ENCODE data around the gene CELA1.

CELA1 gene

GRCh38 chr12:51374856-51375255 lies 28.4 kb upstream of the CELA1 start:
- DNase-seq (ENCODE audit: low read depth), result no peak

DNA sequence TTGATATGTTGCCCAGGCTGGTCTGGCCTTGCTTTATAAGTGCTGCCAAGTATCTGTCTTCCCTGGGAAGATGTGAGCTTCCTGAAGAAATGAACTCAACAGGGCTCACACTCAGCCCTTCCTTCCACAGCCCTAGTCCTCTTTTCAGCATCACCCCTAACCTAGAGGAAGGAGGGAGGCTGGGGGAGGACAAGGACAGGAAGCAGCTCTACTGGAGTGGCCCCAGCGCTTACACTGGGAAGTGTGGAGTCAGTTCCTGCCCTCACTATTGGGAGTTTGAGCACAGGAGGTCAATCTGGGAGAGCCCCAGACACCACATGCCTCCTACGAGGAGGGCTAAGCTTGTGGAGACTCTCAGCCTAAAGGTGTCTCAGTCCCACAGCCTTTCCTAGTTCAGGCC lies 27.9 kb upstream of the CELA1 start:
- no peak for DNase-seq (ENCODE audit: low read depth)

DNA sequence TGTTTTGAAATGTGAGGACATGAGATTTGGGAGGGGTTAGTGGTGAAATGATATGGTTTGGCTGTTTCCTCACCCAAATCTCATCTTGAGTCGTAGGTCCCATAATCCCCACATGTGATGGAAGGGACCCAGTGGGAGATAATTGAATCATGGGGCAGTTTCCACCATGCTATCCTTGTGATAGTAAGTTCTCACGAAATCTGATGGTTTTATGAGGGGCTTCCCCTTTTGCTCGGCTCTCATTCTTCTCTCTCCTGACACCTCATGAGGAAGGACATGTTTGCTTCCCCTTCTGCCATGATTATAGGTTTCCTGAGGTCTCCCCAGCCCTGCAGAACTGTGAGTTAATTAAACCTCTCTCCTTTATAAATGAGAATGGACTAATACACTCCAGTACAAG lies 26.7 kb upstream of the CELA1 start:
- no peak for DNase-seq (ENCODE audit: low read depth)

- no peak for DNase-seq (ENCODE audit: low read depth)
Measured at GRCh38 chr12:51372021-51372420, 25.5 kb upstream of the CELA1 start.

DNA sequence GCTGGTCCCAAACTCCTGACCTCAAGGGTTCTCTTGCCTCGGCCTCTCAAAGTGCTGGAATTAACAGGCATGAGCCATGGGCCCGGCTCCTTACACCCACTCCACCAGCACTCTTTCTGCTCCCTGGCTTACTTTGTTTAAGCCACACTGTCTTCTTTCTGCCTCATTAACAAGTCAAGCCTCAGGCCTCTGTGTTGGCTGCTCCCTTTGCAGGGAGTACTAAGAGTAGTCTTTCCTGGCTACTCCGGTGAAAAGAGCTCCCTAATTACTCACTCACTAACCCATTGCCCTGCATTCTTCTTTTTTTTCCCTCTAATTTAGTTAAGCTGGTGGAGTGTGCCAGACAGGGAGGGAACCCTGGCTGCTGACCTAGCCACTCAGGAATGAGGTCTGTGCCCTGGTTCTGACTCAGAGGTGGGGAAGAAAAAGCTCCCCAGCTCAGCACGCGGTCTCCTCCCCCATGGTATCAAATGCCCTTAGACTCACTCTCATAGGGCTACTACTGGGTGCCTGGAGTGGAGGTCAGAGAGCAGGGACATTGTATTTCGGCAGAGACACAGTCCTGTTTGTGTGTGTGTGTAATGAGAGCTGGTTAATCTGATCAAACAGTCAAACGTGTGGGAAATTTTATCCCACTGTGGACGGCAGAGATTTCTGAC lies 24.9 kb upstream of the CELA1 start:
- no peak for DNase-seq (ENCODE audit: low read depth)

DNA sequence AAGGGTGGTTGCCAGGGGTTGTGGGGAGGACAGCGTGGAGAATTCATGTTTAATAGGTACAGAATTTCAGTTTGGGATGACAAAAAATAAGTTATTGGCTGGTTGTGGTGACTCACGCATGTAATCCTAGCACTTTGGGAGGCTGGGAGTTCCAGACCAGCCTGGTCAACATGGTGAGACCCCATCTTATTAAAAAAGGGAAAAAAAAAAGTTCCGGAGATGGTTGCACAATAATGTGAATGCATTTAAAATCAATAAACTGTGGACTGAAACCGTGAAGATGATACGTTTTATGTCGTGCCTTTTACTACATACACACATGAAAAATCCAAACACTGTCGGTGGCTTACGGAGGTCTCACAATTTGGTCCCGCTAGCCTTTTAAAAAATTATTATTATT lies 24.2 kb upstream of the CELA1 start:
- DNase-seq (ENCODE audit: low read depth), result no peak

DNA sequence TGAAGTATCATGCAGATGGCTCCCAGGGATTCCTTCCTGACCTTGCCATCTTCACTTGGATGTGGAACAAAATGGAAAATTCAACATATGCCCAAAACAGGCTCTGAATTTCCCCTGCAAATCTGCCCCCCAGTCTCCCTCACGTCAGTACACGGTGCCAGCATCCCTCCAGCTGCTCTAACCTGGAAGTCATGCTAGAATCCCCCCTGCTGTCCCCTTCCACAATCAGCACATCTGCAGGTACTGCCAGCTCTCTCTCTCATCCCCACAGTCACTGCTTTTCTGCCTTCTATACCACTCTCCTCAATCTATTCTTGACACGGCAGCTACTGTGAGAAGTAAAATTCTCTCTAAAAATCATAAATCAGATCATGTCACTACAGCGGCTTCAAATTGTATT lies 23.1 kb upstream of the CELA1 start:
- no peak for DNase-seq (ENCODE audit: low read depth)

DNA sequence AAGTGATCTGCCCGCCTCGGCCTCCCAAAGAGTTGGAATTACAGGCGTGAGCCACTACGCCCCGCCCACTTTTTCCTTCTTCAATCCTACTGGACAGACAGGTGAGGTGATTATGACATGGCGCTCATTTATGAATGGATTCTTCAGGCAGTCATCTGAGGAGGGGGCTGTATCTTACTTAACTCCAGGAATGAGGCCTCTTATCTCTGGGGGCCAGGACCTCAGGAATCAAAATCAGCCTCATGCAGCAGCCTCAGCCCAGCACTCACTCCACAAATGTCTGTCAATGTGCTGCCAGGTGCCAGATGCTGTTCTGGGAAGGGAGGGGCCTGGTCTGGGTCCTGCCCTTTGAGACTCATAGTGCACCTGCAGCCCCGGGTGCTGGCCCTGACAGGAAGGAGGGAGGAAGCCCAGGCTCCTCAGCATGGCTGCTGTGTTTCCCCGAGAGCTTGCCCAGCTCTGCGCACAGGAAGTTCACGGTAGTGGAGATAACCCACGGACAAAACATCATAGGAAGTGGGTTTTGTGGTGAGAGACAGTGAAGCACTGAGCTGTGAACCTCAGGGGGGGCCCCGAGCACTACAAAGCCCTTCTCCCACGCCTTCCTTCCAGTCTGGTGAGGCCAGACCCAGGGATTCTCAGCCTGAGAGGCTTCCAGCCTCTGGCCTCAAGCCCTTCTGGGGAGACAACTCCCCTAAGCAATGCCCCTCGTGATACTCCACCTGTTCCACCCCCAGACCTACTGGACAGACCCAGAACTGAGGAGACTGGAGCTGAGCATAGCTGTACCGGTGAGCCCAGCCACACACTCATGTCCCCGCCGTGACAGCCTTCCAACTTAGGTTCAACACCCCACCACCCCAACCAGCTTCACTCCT lies 22.4 kb upstream of the CELA1 start:
- peak; percentile 71 for DNase-seq (ENCODE audit: low read depth)

DNA sequence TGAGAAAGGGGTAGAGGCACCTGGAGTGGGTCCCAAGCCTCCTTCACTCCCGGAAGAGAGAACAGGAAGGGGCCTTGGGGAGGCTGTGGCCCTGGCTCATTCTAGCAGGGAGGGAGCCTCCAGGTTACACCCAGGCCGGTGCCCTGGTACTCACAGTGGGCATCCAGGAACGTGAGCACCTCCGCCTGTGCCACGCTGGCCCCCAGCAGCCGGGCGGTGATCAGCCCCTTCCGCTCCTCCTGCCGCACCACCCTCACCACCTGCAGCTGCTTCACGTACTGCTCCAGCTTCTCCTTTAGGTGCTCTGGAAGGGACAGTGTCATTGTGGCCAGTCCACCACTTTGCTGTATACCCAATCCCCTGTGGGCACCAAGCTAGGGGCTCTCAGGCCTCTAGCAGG lies 18.8 kb upstream of the CELA1 start:
- no peak for DNase-seq (ENCODE audit: low read depth)

- no peak for DNase-seq (ENCODE audit: low read depth)
Measured at GRCh38 chr12:51364001-51364400, 17.5 kb upstream of the CELA1 start.

DNA sequence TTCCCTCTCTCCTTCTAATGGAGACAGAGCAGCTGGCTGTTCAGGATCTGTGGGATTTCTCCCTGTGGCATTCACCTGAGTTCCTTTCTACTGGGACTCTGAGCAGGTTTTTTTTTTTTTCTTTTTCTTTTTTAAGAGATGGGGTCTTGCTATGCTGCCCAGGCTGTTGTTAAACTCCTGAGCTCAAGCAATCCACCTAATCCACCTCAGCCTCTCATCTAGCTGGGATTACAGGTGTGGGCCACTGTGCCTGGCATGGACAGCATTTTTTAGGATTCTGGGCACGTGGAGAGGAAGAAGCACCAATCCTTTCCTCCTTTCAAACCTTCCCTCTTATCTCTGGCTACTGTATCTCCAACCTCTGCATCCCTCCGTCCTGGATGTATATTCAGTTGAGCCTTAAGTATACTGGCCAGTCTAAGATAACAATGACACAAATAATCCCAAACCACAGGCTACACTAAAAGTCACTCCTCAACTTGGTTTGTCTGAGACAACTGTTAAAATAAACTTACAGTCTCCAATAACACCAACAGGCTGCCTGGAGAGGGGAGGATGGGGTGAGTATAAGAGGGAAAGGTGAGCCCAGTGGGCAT lies 16.4 kb upstream of the CELA1 start:
- DNase-seq (ENCODE audit: low read depth), result no peak

- no peak for DNase-seq (ENCODE audit: low read depth)
Measured at GRCh38 chr12:51362307-51362706, 15.8 kb upstream of the CELA1 start.

DNA sequence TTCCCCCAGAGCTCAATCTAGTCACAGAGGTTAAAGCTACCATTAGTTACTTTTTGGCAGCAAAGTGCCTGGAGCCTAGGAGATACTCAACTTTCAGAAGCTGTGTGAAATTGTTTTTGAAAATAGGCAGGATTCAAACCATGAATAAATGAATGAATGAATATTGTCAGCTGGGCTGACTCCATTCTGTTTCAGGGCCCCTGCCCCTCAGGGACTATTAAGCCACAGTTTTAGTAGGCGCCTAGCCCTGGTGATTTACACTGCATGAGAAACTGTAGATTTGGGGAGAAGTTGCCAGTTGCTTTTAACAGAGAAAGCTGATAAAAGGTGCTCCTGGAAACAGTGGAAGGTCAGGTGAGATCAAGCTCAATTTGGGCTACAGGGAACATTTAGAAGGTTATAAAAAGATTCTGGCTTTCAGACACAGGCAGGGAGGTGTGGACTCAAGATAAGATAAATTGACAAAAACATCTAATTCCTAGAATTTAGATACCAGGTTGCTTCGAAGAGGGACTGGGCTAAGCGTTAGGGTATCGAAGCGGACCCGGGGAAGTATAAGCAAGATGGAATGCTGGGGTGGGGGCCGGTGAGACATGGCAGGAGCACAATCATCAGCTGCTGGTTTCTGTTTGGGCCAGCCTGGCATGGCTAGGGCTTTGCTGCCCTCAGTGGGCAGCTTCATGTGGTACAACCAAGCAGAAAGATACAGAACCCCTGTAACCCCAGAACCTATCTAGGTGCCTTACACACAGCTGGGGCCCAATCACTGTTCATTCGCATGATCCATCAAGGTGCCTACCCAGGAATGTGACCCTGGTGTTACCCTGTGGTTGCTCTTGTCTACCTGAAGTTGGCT lies 14.9 kb upstream of the CELA1 start:
- DNase-seq (ENCODE audit: low read depth), result no peak

DNA sequence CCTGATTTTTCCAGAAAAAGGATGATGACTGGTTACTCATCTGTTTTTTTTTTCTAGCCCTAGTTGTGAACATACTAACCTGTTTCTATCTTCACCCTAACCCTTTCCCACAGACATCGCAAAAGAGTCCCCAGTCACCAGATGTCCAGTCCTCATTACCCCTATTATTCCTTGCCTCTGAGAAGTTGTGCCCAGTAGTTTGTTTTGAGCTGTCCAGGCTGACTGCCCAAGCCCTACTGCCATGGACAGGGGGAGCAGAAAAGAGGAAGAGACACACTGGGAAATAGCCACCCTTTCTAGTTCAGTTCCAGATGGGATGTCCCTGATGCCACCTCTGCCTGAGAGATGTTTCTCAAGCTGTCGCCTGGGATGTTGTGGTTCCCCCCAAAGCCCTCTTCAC lies 13.8 kb upstream of the CELA1 start:
- DNase-seq (ENCODE audit: low read depth), result no peak

GRCh38 chr12:51359851-51360250 lies 13.4 kb upstream of the CELA1 start:
- no peak for DNase-seq (ENCODE audit: low read depth)

DNA sequence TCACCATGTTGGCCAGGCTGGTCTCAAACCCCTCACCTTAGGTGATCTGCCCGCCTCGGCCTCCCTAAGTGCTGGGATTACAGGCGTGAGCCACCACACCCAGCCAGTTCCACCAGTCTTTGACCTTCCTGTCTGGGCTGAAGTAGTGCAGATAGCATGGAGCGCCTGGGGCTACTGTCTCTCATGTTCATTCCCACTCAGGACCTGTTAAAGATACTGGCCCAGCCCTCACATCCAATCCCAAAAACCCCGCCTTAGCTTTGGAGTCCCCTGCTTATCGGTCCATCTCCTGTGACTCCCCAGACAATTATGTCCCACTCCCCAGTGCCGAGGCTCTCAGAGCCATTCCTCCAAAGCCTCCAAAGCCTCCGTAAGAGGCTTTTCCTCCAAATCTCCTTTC lies 12.0 kb upstream of the CELA1 start:
- no peak for DNase-seq (ENCODE audit: low read depth)

GRCh38 chr12:51357374-51358047 lies 11.0 kb upstream of the CELA1 start:
- no peak for DNase-seq (ENCODE audit: low read depth)

- DNase-seq (ENCODE audit: low read depth), result peak; percentile 12
Measured at GRCh38 chr12:51351913-51352532, 5.5 kb upstream of the CELA1 start.

DNA sequence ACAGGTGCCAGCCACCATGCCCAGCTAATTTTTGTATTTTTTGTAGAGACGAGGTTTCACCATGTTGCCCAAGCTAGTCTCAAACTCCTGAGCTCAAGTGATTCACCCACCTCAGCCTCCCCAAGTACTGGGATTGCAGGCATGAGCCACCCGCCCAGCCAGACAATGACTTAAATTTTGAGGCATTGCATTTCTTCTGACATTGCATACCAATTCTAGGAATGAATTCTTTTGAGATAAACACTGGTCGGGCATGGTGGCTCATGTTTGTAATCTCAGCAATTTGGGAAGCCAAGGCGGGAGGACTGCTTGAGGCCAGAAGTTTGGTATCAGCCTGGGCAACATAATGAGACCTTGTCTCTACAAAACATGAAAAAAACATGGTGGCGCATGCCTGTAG lies 2.5 kb upstream of the CELA1 start:
- no peak for DNase-seq (ENCODE audit: low read depth)

- no peak for DNase-seq (ENCODE audit: low read depth)
Measured at GRCh38 chr12:51348116-51348515, 1.6 kb upstream of the CELA1 start.

GRCh38 chr12:51345681-51346080 lies 798 bp downstream of the CELA1 start:
- DNase-seq (ENCODE audit: low read depth), result no peak

All from activated T-cell treated with anti-CD3 and anti-CD28 coated beads for 1 hour (primary cell).